ENCODE measurements around the gene RIPK1. TPM values are rescaled to one million over a fixed set of nuclear protein-coding genes. Genes with fewer than 3 reads are reported as not detected.
A peak's percentile ranks its signal among the peaks of the same experiment; 100 is the strongest.
"Not testable (repeated sequence)": the region's sequence is repeated elsewhere in the genome, so short reads cannot be mapped to it uniquely, and the experiment has no call there.

The RIPK1 gene
- polyA plus RNA-seq, 1 of the 3 experiments (the other 2 are of a cell fraction): 12.0 TPM

DNA sequence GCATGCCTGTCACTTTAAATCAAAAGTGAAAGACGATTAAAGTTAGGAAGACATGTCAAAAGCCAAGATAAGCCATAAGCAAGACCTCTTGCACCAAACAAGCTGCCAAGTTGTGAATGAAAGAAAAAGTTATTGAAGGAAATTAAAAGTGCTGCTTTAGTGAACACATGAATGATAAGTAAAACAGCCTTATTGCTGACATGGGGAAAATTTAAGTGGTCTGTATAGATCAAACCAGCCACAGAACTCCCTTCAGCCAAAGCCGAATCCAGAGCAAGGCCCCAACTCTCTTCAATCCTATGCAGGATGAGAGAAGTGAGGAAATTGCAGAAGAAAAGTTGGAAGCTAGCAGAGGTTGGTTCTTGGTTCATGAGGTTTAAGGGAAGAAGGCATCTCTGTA is 9.3 kb upstream of the RIPK1 start:
- Histone ChIP-seq H3K79me2 (ENCODE audit: insufficient read depth) (no peaks in the 10 kb centered on the region), H3F3A (replicated peaks; ENCODE audit: insufficient read depth) (peaks cover 16% of the 10 kb centered on the region), H4K20me1 (ENCODE audit: insufficient read depth) (no peaks in the 10 kb centered on the region), H3K9ac (no peak overlapping the region), H3K4me1 (ENCODE audit: control insufficient read depth in 1 of 2, insufficient read depth in 2 of 2, low read depth in 1 of 2, low read length in 1 of 2) (peaks cover 0 to 2% of the 10 kb centered on the region in 2 experiments; a peak in 1 of 4 replicates), H3K9me2 (no peaks in the 10 kb centered on the region), H3K4me3 (ENCODE audit: low read depth in 2 of 2, low read length in 1 of 2) (no peak overlapping the region), H3K27ac (ENCODE audit: low read depth in 2 of 2, low read length in 1 of 2) (no peak overlapping the region), H3K4me2 (no peak overlapping the region), H2AFZ (ENCODE audit: low read depth) (no peak overlapping the region), H3K9me3 (no peaks in the 10 kb centered on the region), H3K27me3 (ENCODE audit: insufficient read depth) (no peaks in the 10 kb centered on the region), H3K36me3 (replicated peaks in 1 of 2; ENCODE audit: control insufficient read depth in 1 of 2, insufficient read depth in 2 of 2, low read length in 1 of 2) (no peaks in the 10 kb centered on the region)
- no peak for TF ChIP-seq TCF12 (IDR thresholded peaks at IDR 0.05)
- no peak for TF ChIP-seq EP300 (IDR thresholded peaks at IDR 0.05; ENCODE audit: borderline replicate concordance in 1 of 2, low read depth in 1 of 2, low read length in 1 of 2)
- no peak for TF ChIP-seq USF1 (IDR thresholded peaks at IDR 0.05; ENCODE audit: borderline replicate concordance, low read depth)
- TF ChIP-seq GATA2 (CRISPR knock-in tag; IDR thresholded peaks at IDR 0.05): no peak
- no peak for TF ChIP-seq TEAD4 (IDR thresholded peaks at IDR 0.05; ENCODE audit: borderline replicate concordance, insufficient read depth)
- TF ChIP-seq RCOR1 (IDR thresholded peaks at IDR 0.05; ENCODE audit: low read length): no peak
- no peak for TF ChIP-seq MXI1 (IDR thresholded peaks at IDR 0.05; ENCODE audit: low read depth, low read length)
- POLR2A ChIA-PET: no interaction called here
- 87% methylated on average over 2 of the region's 2 CpGs for WGBS (ENCODE audit: low lambda C conversion rate)
- no peak for DNase-seq
- CTCF ChIA-PET: interaction anchor here (1.1 to 2.1 kb wide), 3 partner anchors 57 to 267 kb away, joined by 4 to 8 read pairs (median 4); no protein-coding TSS in a partner anchor

DNA sequence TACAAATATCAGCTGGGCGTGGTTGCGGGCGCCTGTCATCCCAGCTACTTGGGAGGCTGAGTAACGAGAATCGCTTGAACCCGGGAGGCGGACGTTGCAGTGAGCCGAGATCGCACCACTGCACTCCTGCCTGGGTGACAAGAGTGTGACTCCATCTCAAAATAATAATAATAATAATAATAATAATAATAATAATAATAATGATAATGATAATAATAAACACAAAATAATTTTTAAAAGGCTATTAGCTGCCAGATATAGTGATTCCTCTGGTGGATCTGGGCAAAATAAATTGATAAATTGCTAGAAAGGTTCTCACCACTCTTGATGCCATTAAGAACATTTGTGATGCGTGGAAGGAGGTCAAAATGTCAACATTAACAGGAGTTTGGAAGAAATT is 8.2 kb upstream of the RIPK1 start:
- H3F3A ChIP-seq (replicated peaks; ENCODE audit: insufficient read depth): peaks cover 16% of the 10 kb centered on the region
- WGBS (ENCODE audit: low lambda C conversion rate): 96% methylated on average over 9 of the region's 11 CpGs
- H3K4me1 ChIP-seq (ENCODE audit: control insufficient read depth in 1 of 2, insufficient read depth in 2 of 2, low read depth in 1 of 2, low read length in 1 of 2); H3K27ac ChIP-seq (ENCODE audit: low read depth in 2 of 2, low read length in 1 of 2); POLR2A ChIA-PET; H2AFZ ChIP-seq (ENCODE audit: low read depth); H3K79me2 ChIP-seq (ENCODE audit: insufficient read depth); H4K20me1 ChIP-seq (ENCODE audit: insufficient read depth); H3K36me3 ChIP-seq (replicated peaks in 1 of 2; ENCODE audit: control insufficient read depth in 1 of 2, insufficient read depth in 2 of 2, low read length in 1 of 2); H3K9me2 ChIP-seq; H3K9ac ChIP-seq; H3K4me3 ChIP-seq (ENCODE audit: low read depth in 2 of 2, low read length in 1 of 2); H3K9me3 ChIP-seq; H3K27me3 ChIP-seq (ENCODE audit: insufficient read depth); H3K4me2 ChIP-seq; DNase-seq: not testable (repeated sequence)
- CTCF ChIA-PET: interaction anchor here (0.7 to 2.1 kb wide), 5 partner anchors 8 to 321 kb away, joined by 3 to 8 read pairs (median 3); partner anchors contain the start of genes NQO2 and RIPK1

- DNase-seq: no peak
- Histone ChIP-seq H3K36me3 (replicated peaks in 1 of 2; ENCODE audit: control insufficient read depth in 1 of 2, insufficient read depth in 2 of 2, low read length in 1 of 2) (no peaks in the 10 kb centered on the region), H3K79me2 (ENCODE audit: insufficient read depth) (0 out of 2 replicates have a peak, but pooled peaks cover 2% of the 10 kb centered on the region), H3K9ac (no peak overlapping the region), H3K4me1 (ENCODE audit: control insufficient read depth in 1 of 2, insufficient read depth in 2 of 2, low read depth in 1 of 2, low read length in 1 of 2) (peaks cover 0 to 2% of the 10 kb centered on the region in 2 experiments; a peak in 1 of 4 replicates), H3K9me3 (no peaks in the 10 kb centered on the region), H4K20me1 (ENCODE audit: insufficient read depth) (no peaks in the 10 kb centered on the region), H3K9me2 (no peaks in the 10 kb centered on the region), H3K4me3 (ENCODE audit: low read depth in 2 of 2, low read length in 1 of 2) (no peak overlapping the region), H2AFZ (ENCODE audit: low read depth) (no peak overlapping the region), H3K4me2 (no peak overlapping the region), H3F3A (replicated peaks; ENCODE audit: insufficient read depth) (peaks cover 21% of the 10 kb centered on the region), H3K27ac (ENCODE audit: low read depth in 2 of 2, low read length in 1 of 2) (no peak overlapping the region), H3K27me3 (ENCODE audit: insufficient read depth) (no peaks in the 10 kb centered on the region)
- WGBS (ENCODE audit: low lambda C conversion rate): 26% methylated on average over 5 of the region's 5 CpGs
- CTCF ChIA-PET: interaction anchor here (0.7 to 1.9 kb wide), 4 partner anchors 12 to 109 kb away, joined by 3 to 9 read pairs (median 4); partner anchors contain the start of gene NQO2
- POLR2A ChIA-PET: no interaction called here
- TF ChIP-seq, protein P1, sequence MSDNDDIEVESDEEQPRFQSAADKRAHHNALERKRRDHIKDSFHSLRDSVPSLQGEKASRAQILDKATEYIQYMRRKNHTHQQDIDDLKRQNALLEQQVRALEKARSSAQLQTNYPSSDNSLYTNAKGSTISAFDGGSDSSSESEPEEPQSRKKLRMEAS (IDR thresholded peaks at IDR 0.05; ENCODE audit: low read depth): 0 out of 2 replicates have a peak, but pooled peaks have one; percentile 14
- peak; percentile 73 for TF ChIP-seq JUND (IDR thresholded peaks at IDR 0.05)
- TF ChIP-seq, protein P2, sequence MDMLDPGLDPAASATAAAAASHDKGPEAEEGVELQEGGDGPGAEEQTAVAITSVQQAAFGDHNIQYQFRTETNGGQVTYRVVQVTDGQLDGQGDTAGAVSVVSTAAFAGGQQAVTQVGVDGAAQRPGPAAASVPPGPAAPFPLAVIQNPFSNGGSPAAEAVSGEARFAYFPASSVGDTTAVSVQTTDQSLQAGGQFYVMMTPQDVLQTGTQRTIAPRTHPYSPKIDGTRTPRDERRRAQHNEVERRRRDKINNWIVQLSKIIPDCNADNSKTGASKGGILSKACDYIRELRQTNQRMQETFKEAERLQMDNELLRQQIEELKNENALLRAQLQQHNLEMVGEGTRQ (IDR thresholded peaks at IDR 0.05; ENCODE audit: borderline replicate concordance, low read depth, low read length): no peak
- no peak for TF ChIP-seq RAD21 (IDR thresholded peaks at IDR 0.05; ENCODE audit: low read length)
- 0 out of 2 replicates have a peak, but pooled peaks have one; percentile 30 for TF ChIP-seq ZBTB33 (IDR thresholded peaks at IDR 0.05; ENCODE audit: borderline replicate concordance, low read depth)
- TF ChIP-seq, protein P3, sequence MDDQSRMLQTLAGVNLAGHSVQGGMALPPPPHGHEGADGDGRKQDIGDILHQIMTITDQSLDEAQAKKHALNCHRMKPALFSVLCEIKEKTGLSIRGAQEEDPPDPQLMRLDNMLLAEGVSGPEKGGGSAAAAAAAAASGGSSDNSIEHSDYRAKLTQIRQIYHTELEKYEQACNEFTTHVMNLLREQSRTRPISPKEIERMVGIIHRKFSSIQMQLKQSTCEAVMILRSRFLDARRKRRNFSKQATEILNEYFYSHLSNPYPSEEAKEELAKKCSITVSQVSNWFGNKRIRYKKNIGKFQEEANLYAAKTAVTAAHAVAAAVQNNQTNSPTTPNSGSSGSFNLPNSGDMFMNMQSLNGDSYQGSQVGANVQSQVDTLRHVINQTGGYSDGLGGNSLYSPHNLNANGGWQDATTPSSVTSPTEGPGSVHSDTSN (IDR thresholded peaks at IDR 0.05): peak; percentile 53
- TF ChIP-seq MEF2A (IDR thresholded peaks at IDR 0.05; ENCODE audit: borderline replicate concordance, low read depth): peak; percentile 82
- TF ChIP-seq EP300 (IDR thresholded peaks at IDR 0.05; ENCODE audit: borderline replicate concordance in 1 of 2, low read depth in 1 of 2, low read length in 1 of 2): peak in 1 of 2 experiments; percentile 56; a peak in 1 of 4 replicates
Measured at GRCh38 chr6:3061501-3061941, 6.8 kb upstream of the RIPK1 start.

All from SK-N-SH (cell line).